COLO829 (cell line): Measurements from ENCODE around the gene MYH9.

ENCODE experiments used
- DNase-seq: peaks from one replicate; pipeline ENCODE4 v3.0.0; 2012; ENCODE audit warnings: low spot score

Gene MYH9

GRCh38 chr22:36245805-36246356 lies 141.9 kb downstream of the MYH9 start:
- no peak for DNase-seq

GRCh38 chr22:36244522-36245391 lies 143.0 kb downstream of the MYH9 start:
- no peak for DNase-seq

GRCh38 chr22:36243986-36244385 lies 143.8 kb downstream of the MYH9 start:
- DNase-seq = no peak

GRCh38 chr22:36239401-36240171 lies 148.2 kb downstream of the MYH9 start, which contains the start of gene APOL2:
APOL2 (minus strand) TSS chr22:36239527; CDS start chr22:36233162, 6,365 bp downstream.
- DNase-seq = peak; percentile 96

GRCh38 chr22:36239150-36239400 lies 148.7 kb downstream of the MYH9 start:
- DNase-seq = no peak

- no peak for DNase-seq
These were observed 149.2 kb downstream of the MYH9 start for GRCh38 chr22:36238373-36239149.

- DNase-seq = no peak
These were observed 150.1 kb downstream of the MYH9 start for GRCh38 chr22:36237462-36238372.

- DNase-seq = no peak
These were observed 151.1 kb downstream of the MYH9 start for GRCh38 chr22:36236388-36237319.

- DNase-seq = no peak
These were observed 152.2 kb downstream of the MYH9 start for GRCh38 chr22:36235585-36235984.

- DNase-seq = no peak
These were observed 152.8 kb downstream of the MYH9 start for GRCh38 chr22:36234919-36235318.

GRCh38 chr22:36234213-36234612 lies 153.6 kb downstream of the MYH9 start:
- no peak for DNase-seq

GRCh38 chr22:36233796-36234195 lies 154.0 kb downstream of the MYH9 start:
- no peak for DNase-seq

GRCh38 chr22:36232715-36233401 lies 154.9 kb downstream of the MYH9 start:
- DNase-seq = no peak
